Fibroblast of skin of left quadriceps (primary cell): ENCODE measurements around the gene PSD4.
A peak's percentile ranks its signal among the peaks of the same experiment; 100 is the strongest.

Source experiments
- DNase-seq, 2 experiments: peaks; one replicate each; pipeline ENCODE4 v3.0.0-alpha.2; 2013; ENCODE audit warnings: low read depth in 2 of 2

PSD4 gene

GRCh38 chr2:113184531-113185230 lies 10.9 kb downstream of the PSD4 start:
- no peak for DNase-seq

- no peak for DNase-seq
Observed at GRCh38 chr2:113185664-113186432, 12.1 kb downstream of the PSD4 start.

- no peak for DNase-seq
Observed at GRCh38 chr2:113186433-113186796, 12.6 kb downstream of the PSD4 start.

GRCh38 chr2:113187771-113188170 lies 14.0 kb downstream of the PSD4 start:
- no peak for DNase-seq

DNA sequence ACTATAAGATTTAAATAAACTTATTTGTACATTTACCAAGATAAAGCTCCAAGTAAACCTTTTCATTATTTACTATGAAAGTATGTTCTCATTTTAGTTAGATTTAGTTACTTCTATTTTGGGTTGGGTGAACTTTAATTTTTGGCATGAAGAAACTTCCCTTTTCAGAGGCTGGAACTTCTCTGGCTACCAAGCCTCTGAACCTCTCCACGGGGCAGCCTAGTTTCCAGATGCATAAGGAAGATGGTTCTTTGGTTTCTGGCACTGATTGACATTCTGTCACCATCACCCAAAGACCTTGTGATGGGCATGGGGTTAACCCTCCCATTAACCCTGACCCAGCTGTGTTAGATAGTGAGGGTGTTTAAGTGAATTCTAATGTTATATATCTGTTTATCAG lies 17.1 kb downstream of the PSD4 start:
- no peak for DNase-seq

- DNase-seq = no peak
Observed at GRCh38 chr2:113192459-113193100, 18.8 kb downstream of the PSD4 start.

DNA sequence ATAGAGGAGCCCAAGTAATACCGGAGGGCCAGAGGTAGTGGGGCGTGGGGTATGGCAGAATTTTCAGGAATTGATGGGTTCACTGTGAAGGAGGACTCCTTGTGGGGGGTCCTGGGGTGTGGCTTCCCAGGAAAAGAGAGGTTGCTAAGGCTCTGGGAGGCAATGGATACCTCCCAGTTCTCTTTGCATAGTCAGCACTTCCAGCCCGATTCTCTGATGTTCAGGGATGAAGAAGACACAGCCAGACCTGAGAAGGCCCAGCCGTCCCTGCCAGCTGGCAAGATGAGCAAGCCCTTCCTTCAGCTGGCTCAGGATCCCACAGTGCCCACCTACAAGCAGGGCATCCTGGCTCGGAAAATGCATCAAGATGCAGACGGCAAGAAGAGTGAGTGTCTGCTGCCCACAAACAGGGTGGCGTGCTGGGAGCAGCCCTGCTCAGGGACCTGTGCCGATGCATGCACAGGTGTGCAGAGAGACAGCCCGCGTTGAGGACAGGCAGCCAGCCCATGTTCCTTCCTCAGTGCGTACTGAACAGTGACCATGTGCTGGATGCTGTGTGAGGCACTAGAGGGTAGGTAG lies 22.2 kb downstream of the PSD4 start:
- DNase-seq = no peak

- DNase-seq = no peak
Observed at GRCh38 chr2:113196839-113197238, 23.1 kb downstream of the PSD4 start.

DNA sequence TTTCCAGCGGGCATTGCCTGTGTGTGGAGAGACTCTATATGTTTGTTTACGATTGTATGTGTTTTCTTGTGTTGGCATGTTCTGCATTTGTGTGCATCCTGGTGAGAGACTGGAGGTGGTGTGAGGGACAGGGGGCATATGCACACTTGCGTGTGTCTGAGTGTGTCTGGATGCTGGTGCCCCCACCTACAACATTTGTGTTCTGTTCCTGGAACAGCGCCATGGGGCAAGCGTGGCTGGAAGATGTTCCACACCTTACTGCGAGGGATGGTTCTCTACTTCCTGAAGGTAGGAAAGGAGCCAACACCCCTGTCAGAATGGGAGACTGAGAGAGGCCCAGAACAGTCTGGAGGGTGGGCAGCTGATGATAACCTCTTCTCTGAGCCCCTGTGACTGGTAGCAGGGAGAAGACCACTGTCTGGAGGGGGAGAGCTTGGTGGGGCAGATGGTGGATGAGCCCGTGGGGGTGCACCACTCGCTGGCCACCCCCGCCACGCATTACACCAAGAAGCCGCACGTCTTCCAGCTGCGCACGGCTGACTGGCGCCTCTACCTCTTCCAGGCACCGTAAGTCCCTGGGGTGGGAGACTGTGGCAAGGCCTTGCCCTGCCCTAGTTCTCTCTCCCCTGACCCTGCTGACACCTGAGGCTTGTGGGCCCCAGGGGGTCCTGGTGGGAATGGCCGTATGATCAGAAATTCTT lies 23.7 kb downstream of the PSD4 start:
- DNase-seq = no peak

DNA sequence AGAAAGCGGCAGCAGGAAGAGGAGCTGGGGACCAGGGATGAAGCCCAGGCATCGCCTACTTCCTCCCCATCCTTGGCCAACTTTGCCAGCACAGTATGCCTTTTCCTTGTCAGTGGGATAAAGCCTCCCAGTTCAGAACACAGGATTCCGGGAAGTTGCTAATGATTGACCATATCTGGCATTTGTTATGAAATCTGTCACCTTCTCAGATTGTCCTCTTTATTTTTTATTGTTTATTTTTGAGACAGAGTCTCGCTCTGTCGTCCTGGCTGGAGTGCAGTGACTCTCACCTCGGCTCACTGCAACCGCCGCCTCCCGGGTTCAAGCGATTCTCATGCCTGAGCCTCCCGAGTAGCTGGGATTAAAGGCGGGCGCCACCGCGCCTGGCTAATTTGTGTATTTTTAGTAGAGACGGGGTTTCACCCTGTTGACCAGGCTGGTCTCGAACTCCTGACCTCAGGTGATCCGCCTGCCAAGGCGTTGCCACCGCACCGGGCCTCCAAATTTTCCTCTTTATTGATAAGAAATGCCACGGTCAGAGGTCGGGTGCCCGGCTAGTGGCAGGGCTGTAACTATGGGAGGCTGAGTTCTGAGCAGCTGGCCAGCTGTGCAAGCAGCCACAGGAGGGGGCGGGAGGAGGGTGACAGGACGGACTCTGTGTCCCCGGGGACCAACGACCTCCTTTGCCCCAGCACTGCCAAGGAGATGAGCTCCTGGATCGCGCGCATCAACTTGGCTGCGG lies 24.4 kb downstream of the PSD4 start:
- no peak for DNase-seq

GRCh38 chr2:113198790-113199612 lies 25.2 kb downstream of the PSD4 start:
- peak; percentile 38 to 41 for DNase-seq

- DNase-seq = no peak
Observed at GRCh38 chr2:113200236-113200635, 26.5 kb downstream of the PSD4 start.

- no peak for DNase-seq
Observed at GRCh38 chr2:113200736-113201490, 27.1 kb downstream of the PSD4 start.

DNA sequence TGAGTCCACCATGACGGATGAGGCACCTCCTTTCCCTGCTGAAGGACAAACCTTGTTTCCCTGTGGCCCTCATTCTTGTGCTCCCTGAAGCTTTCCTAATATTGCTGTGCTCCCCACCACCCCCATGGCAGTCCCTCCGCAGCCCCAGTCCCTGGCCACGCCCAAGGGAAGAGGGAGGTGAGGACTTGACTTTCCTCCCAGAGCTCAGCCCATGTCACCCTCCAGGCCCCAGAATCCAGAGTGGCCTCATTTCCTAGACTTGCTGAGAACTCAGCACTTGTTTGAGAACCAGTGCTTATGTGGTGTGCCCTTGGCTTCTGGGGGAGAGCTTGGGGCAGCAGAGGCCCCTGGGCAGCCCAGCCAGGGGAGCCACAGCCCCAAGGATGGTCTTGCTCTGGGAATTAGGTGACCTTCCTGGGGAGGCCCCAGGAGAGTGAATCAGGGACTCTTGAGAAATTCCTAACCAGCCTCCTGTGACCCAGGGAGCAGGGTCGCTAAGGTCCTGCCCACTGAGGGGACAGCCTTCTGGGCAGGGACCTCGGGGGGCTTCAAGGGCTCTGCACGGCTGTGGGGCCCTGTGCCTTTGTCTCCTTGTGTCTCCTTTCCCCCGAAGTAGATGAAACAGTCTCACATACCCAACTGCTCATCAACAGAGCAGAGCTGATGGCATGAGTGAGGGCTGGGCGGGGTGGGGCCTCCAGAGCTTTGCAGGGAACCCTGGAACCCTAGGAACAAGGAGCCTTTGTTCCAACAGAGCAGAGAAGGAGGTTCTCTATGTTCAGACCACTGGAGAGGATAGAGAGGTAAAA lies 27.9 kb downstream of the PSD4 start:
- no peak for DNase-seq

DNA sequence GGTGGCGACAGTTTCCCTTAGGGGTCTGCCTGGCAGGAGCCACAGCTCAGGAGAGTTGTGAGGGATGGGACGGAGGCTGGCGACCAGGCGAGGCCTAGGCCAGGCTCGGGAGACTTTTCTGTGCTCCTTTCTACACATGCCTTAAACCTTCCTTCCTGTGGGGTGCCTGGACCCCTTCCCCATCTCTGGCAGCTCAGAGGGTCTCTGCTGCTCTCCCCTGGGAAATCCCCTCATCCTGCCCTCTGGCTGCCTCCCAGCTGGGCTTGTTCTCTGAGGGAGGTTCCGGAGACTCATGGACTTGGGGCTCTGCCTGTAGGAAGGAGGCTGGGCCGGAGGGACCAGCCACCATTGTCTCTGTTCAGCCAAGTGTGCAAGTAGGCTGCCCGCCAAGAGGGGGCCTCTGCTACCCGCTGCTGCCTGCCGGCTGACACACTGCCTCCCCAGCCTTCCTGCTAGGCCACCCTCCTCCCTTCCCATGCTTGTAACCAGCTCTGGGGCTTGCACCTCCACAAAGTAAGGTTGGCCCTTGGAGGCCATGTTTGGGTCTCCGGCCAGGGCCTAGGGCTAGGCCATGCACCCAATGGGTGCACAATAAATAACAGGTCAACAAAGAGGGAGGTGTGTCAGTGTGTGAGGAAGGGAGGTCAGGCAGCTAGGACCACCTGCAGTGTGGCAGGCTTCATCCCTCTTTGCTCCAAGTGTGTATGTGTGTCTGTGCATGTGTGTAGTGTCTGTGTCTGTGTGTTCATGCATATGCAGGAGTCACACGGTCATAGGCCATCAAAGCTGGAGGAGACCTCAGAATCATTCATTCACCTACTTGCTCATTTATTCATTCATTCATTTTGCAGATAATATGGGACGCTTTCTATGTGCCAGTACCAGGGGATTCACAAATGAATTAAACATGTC lies 28.8 kb downstream of the PSD4 start:
- DNase-seq = no peak

DNA sequence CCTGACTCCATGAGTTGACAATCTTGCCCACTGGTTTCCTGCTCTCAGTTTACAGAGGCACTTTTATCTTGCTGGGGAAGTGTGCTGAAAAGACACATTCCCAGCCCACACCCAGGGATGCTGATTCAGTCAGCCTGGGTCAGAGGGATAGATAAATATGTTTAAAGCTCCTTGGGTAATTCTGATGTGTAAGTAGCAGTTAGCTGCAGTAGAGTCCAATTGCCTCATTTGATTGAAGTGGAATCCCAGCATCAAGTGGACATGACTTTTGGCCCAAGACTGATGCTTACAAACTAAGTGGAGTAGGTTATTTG lies 29.4 kb downstream of the PSD4 start:
- DNase-seq = no peak

- peak in 1 of 2 experiments; percentile 33 for DNase-seq
Observed at GRCh38 chr2:113203901-113204519, 30.2 kb downstream of the PSD4 start.
